ENCODE data around the gene PF4V1.

Gene PF4V1

GRCh38 chr4:73860917-73861316 lies 7.8 kb downstream of the PF4V1 start:
- Histone ChIP-seq H3K4me1 (ENCODE audit: control insufficient read depth, insufficient read depth, low read length) (no peaks in the 10 kb centered on the region), H3K36me3 (ENCODE audit: control insufficient read depth, insufficient read depth, low read length) (no peaks in the 10 kb centered on the region), H3K4me3 (ENCODE audit: low read depth, low read length) (no peak overlapping the region), H3K9ac (ENCODE audit: low read length) (no peak overlapping the region), H3K9me3 (ENCODE audit: control insufficient read depth, insufficient read depth, low read depth, low read length) (no peaks in the 10 kb centered on the region), H3K27ac (ENCODE audit: low read depth, low read length) (no peak overlapping the region), H3K27me3 (ENCODE audit: control insufficient read depth, insufficient read depth, low read length) (no peaks in the 10 kb centered on the region)

- Histone ChIP-seq H3K36me3 (ENCODE audit: control insufficient read depth, insufficient read depth, low read length) (no peaks in the 10 kb centered on the region), H3K4me3 (ENCODE audit: low read depth, low read length) (no peak overlapping the region), H3K4me1 (ENCODE audit: control insufficient read depth, insufficient read depth, low read length) (no peaks in the 10 kb centered on the region), H3K27me3 (ENCODE audit: control insufficient read depth, insufficient read depth, low read length) (no peaks in the 10 kb centered on the region), H3K27ac (ENCODE audit: low read depth, low read length) (no peak overlapping the region), H3K9me3 (ENCODE audit: control insufficient read depth, insufficient read depth, low read depth, low read length) (no peaks in the 10 kb centered on the region), H3K9ac (ENCODE audit: low read length) (no peak overlapping the region)
These were observed 9.2 kb downstream of the PF4V1 start for GRCh38 chr4:73862322-73862721.

- Histone ChIP-seq H3K9me3 (ENCODE audit: control insufficient read depth, insufficient read depth, low read depth, low read length) (no peaks in the 10 kb centered on the region), H3K9ac (ENCODE audit: low read length) (no peak overlapping the region), H3K4me3 (ENCODE audit: low read depth, low read length) (no peak overlapping the region), H3K27me3 (ENCODE audit: control insufficient read depth, insufficient read depth, low read length) (peaks cover 17% of the 10 kb centered on the region), H3K36me3 (ENCODE audit: control insufficient read depth, insufficient read depth, low read length) (no peaks in the 10 kb centered on the region), H3K27ac (ENCODE audit: low read depth, low read length) (no peak overlapping the region), H3K4me1 (ENCODE audit: control insufficient read depth, insufficient read depth, low read length) (peaks cover 6% of the 10 kb centered on the region; the same call in 1 of the 2 replicates)
These were observed 11.3 kb downstream of the PF4V1 start for GRCh38 chr4:73864365-73864764.

- H3K27me3 ChIP-seq (ENCODE audit: control insufficient read depth, insufficient read depth, low read length), result peaks cover 23% of the 10 kb centered on the region
- H3K4me1 ChIP-seq (ENCODE audit: control insufficient read depth, insufficient read depth, low read length), result peaks cover 6% of the 10 kb centered on the region; the same call in 1 of the 2 replicates
- H3K9me3 ChIP-seq (ENCODE audit: control insufficient read depth, insufficient read depth, low read depth, low read length), result no peaks in the 10 kb centered on the region
- H3K4me3 ChIP-seq (ENCODE audit: low read depth, low read length), result no peak overlapping the region
- H3K9ac ChIP-seq (ENCODE audit: low read length), result no peak overlapping the region
- H3K36me3 ChIP-seq (ENCODE audit: control insufficient read depth, insufficient read depth, low read length), result no peaks in the 10 kb centered on the region
- no peak overlapping the region for H3K27ac ChIP-seq (ENCODE audit: low read depth, low read length)
These were observed 11.9 kb downstream of the PF4V1 start for GRCh38 chr4:73864961-73865360.

- Histone ChIP-seq H3K4me1 (ENCODE audit: control insufficient read depth, insufficient read depth, low read length) (peaks cover 11% of the 10 kb centered on the region; the same call in 1 of the 2 replicates), H3K27me3 (ENCODE audit: control insufficient read depth, insufficient read depth, low read length) (peaks cover 29% of the 10 kb centered on the region), H3K27ac (ENCODE audit: low read depth, low read length) (no peak overlapping the region), H3K9ac (ENCODE audit: low read length) (no peak overlapping the region), H3K36me3 (ENCODE audit: control insufficient read depth, insufficient read depth, low read length) (no peaks in the 10 kb centered on the region), H3K9me3 (ENCODE audit: control insufficient read depth, insufficient read depth, low read depth, low read length) (no peaks in the 10 kb centered on the region), H3K4me3 (ENCODE audit: low read depth, low read length) (no peak overlapping the region)
These were observed 12.5 kb downstream of the PF4V1 start for GRCh38 chr4:73865431-73866096.

- Histone ChIP-seq H3K9ac (ENCODE audit: low read length) (no peak overlapping the region), H3K9me3 (ENCODE audit: control insufficient read depth, insufficient read depth, low read depth, low read length) (no peaks in the 10 kb centered on the region), H3K36me3 (ENCODE audit: control insufficient read depth, insufficient read depth, low read length) (no peaks in the 10 kb centered on the region)
These were observed 13.2 kb downstream of the PF4V1 start for GRCh38 chr4:73866246-73866645.

GRCh38 chr4:73867783-73868182 lies 14.7 kb downstream of the PF4V1 start:
- H3K9ac ChIP-seq (ENCODE audit: low read length), result no peak overlapping the region
- peaks cover 11% of the 10 kb centered on the region; the same call in 1 of the 2 replicates for H3K4me1 ChIP-seq (ENCODE audit: control insufficient read depth, insufficient read depth, low read length)
- no peaks in the 10 kb centered on the region for H3K36me3 ChIP-seq (ENCODE audit: control insufficient read depth, insufficient read depth, low read length)
- no peak overlapping the region for H3K4me3 ChIP-seq (ENCODE audit: low read depth, low read length)
- no peaks in the 10 kb centered on the region for H3K9me3 ChIP-seq (ENCODE audit: control insufficient read depth, insufficient read depth, low read depth, low read length)
- no peak overlapping the region for H3K27ac ChIP-seq (ENCODE audit: low read depth, low read length)
- peaks cover 29% of the 10 kb centered on the region for H3K27me3 ChIP-seq (ENCODE audit: control insufficient read depth, insufficient read depth, low read length)

More at GRCh38 chr4:73866246-73866645, 13.2 kb downstream of the PF4V1 start:
- no peak overlapping the region for H3K27ac ChIP-seq (ENCODE audit: low read depth, low read length)
- H3K4me3 ChIP-seq (ENCODE audit: low read depth, low read length), result no peak overlapping the region
- peaks cover 29% of the 10 kb centered on the region for H3K27me3 ChIP-seq (ENCODE audit: control insufficient read depth, insufficient read depth, low read length)
- peaks cover 11% of the 10 kb centered on the region; the same call in 1 of the 2 replicates for H3K4me1 ChIP-seq (ENCODE audit: control insufficient read depth, insufficient read depth, low read length)

GRCh38 chr4:73868206-73869129 lies 15.4 kb downstream of the PF4V1 start:
- no peaks in the 10 kb centered on the region for H3K9me3 ChIP-seq (ENCODE audit: control insufficient read depth, insufficient read depth, low read depth, low read length)
- H3K4me1 ChIP-seq (ENCODE audit: control insufficient read depth, insufficient read depth, low read length), result peaks cover 11% of the 10 kb centered on the region; the same call in 1 of the 2 replicates
- H3K27me3 ChIP-seq (ENCODE audit: control insufficient read depth, insufficient read depth, low read length), result peaks cover 29% of the 10 kb centered on the region
- H3K9ac ChIP-seq (ENCODE audit: low read length), result peak overlapping the region; percentile 48
- no peaks in the 10 kb centered on the region for H3K36me3 ChIP-seq (ENCODE audit: control insufficient read depth, insufficient read depth, low read length)
- peak overlapping the region; percentile 62 for H3K4me3 ChIP-seq (ENCODE audit: low read depth, low read length)
- no peak overlapping the region for H3K27ac ChIP-seq (ENCODE audit: low read depth, low read length)

GRCh38 chr4:73869130-73870055 lies 16.3 kb downstream of the PF4V1 start, which contains the start of gene CXCL1:
Gene CXCL1, plus strand, starts transcription at chr4:73869393. Its CDS starts 78 bp downstream, at chr4:73869471.
- Histone ChIP-seq H3K4me3 (ENCODE audit: low read depth, low read length) (peak within 1 kb of the TSS; percentile 62), H3K9me3 (ENCODE audit: control insufficient read depth, insufficient read depth, low read depth, low read length) (no peaks in the 10 kb centered on the region), H3K4me1 (ENCODE audit: control insufficient read depth, insufficient read depth, low read length) (peaks cover 11% of the 10 kb centered on the region; the same call in 1 of the 2 replicates), H3K27me3 (ENCODE audit: control insufficient read depth, insufficient read depth, low read length) (peaks cover 29% of the 10 kb centered on the region), H3K27ac (ENCODE audit: low read depth, low read length) (no peak within 1 kb of the TSS), H3K9ac (ENCODE audit: low read length) (peak within 1 kb of the TSS; percentile 48), H3K36me3 (ENCODE audit: control insufficient read depth, insufficient read depth, low read length) (no peaks in the 10 kb centered on the region)

- H3K9ac ChIP-seq (ENCODE audit: low read length), result no peak overlapping the region
- no peak overlapping the region for H3K27ac ChIP-seq (ENCODE audit: low read depth, low read length)
- no peaks in the 10 kb centered on the region for H3K36me3 ChIP-seq (ENCODE audit: control insufficient read depth, insufficient read depth, low read length)
- no peaks in the 10 kb centered on the region for H3K9me3 ChIP-seq (ENCODE audit: control insufficient read depth, insufficient read depth, low read depth, low read length)
- peaks cover 11% of the 10 kb centered on the region; the same call in 1 of the 2 replicates for H3K4me1 ChIP-seq (ENCODE audit: control insufficient read depth, insufficient read depth, low read length)
- peak overlapping the region; percentile 62; the same call in 1 of the 2 replicates for H3K4me3 ChIP-seq (ENCODE audit: low read depth, low read length)
- H3K27me3 ChIP-seq (ENCODE audit: control insufficient read depth, insufficient read depth, low read length), result peaks cover 29% of the 10 kb centered on the region
These were observed 17.2 kb downstream of the PF4V1 start for GRCh38 chr4:73870260-73870659.
